Erythroblast (primary cell): Measurements from ENCODE around the gene NCKAP5.

ENCODE experiments used
- GATA1 ChIP-seq: IDR thresholded peaks from 2 replicates; pipeline ENCODE4 v1.6.1; 2011; ENCODE audit warnings: low read depth, mild to moderate bottlenecking, control low read depth, low read length, moderate library complexity
- POLR2A ChIP-seq: IDR thresholded peaks from 2 replicates; pipeline ENCODE4 v1.6.1; 2011; ENCODE audit warnings: mild to moderate bottlenecking, low read length

- no peak for TF ChIP-seq POLR2A
- TF ChIP-seq GATA1 = no peak
Measured at GRCh38 chr2:133495226-133495625, 73.0 kb downstream of the NCKAP5 start.
